Stimulated activated CD8-positive, alpha-beta memory T cell treated with anti-CD3 and anti-CD28 coated beads, Interleukin-7, amount 100 ng/mL, for 48 hours (primary cell): ENCODE data around the gene EBF3.

Experiments used
- DNase-seq, 2 donors: peaks; one replicate each; pipeline ENCODE4 v3.0.0-alpha.2; 2020; ENCODE audit warnings: low read depth in 1 of 2; ENCODE audit errors: extremely low read depth in 1 of 2

EBF3 gene

GRCh38 chr10:129963641-129964501 lies at the start of gene EBF3:
EBF3 (minus strand) TSS chr10:129964274; CDS start chr10:129963768, 506 bp downstream.
- peak in 1 of 2 donors; percentile 26 for DNase-seq

- no peak for DNase-seq
Measured at GRCh38 chr10:130013335-130014262, 49.5 kb upstream of the EBF3 start.

- no peak for DNase-seq
Measured at GRCh38 chr10:130012129-130012528, 48.1 kb upstream of the EBF3 start.

GRCh38 chr10:130010653-130011052 lies 46.6 kb upstream of the EBF3 start:
- no peak for DNase-seq

GRCh38 chr10:130009228-130009627 lies 45.2 kb upstream of the EBF3 start:
- DNase-seq = no peak

GRCh38 chr10:130003787-130004613 lies 39.9 kb upstream of the EBF3 start:
- DNase-seq = no peak

GRCh38 chr10:130003166-130003565 lies 39.1 kb upstream of the EBF3 start:
- no peak for DNase-seq

GRCh38 chr10:130002606-130003005 lies 38.5 kb upstream of the EBF3 start:
- no peak for DNase-seq

- DNase-seq = no peak
Measured at GRCh38 chr10:130000918-130001317, 36.8 kb upstream of the EBF3 start.

- no peak for DNase-seq
Measured at GRCh38 chr10:129999140-129999539, 35.1 kb upstream of the EBF3 start.

GRCh38 chr10:129993621-129994020 lies 29.5 kb upstream of the EBF3 start:
- no peak for DNase-seq

- DNase-seq = no peak
Measured at GRCh38 chr10:129992356-129992755, 28.3 kb upstream of the EBF3 start.

GRCh38 chr10:129982825-129983224 lies 18.8 kb upstream of the EBF3 start:
- DNase-seq = no peak

- no peak for DNase-seq
Measured at GRCh38 chr10:129978980-129979379, 14.9 kb upstream of the EBF3 start.

- DNase-seq = no peak
Measured at GRCh38 chr10:129978322-129978721, 14.2 kb upstream of the EBF3 start.

GRCh38 chr10:129977794-129978193 lies 13.7 kb upstream of the EBF3 start:
- DNase-seq = no peak

- DNase-seq = no peak
Measured at GRCh38 chr10:129973674-129974059, 9.6 kb upstream of the EBF3 start.

- DNase-seq = no peak
Measured at GRCh38 chr10:129972966-129973673, 9.0 kb upstream of the EBF3 start.

- DNase-seq = no peak
Measured at GRCh38 chr10:129972145-129972965, 8.3 kb upstream of the EBF3 start.
